HG02571 (cell line): ENCODE measurements around the gene SRI.
"Not testable (repeated sequence)": the region's sequence is repeated elsewhere in the genome, so short reads cannot be mapped to it uniquely, and the experiment has no call there.

Source experiments
- ATAC-seq: cut with Tn5 transposase; IDR thresholded peaks from one replicate; pipeline ENCODE4 v1.9.1; 2021; ENCODE audit warnings: mild to moderate bottlenecking, moderate library complexity; ENCODE audit not compliant: unreplicated experiment

Gene SRI

GRCh38 chr7:88219781-88220747, at the start of gene SRI:
Gene SRI, minus strand, starts transcription at chr7:88220038. Its CDS starts 12 bp downstream, at chr7:88220026.
- peak; percentile 72 for ATAC-seq

GRCh38 chr7:88269586-88269985, 49.7 kb upstream of the SRI start:
- ATAC-seq, result no peak

- no peak for ATAC-seq
These were observed 49.0 kb upstream of the SRI start for GRCh38 chr7:88268858-88269257.

- ATAC-seq, result no peak
These were observed 48.2 kb upstream of the SRI start for GRCh38 chr7:88268051-88268450.

- ATAC-seq, result no peak
These were observed 47.6 kb upstream of the SRI start for GRCh38 chr7:88267421-88267820.

- not testable (repeated sequence) for ATAC-seq
These were observed 45.1 kb upstream of the SRI start for GRCh38 chr7:88264987-88265386.

- no peak for ATAC-seq
These were observed 42.7 kb upstream of the SRI start for GRCh38 chr7:88262562-88262961.

GRCh38 chr7:88260719-88261118, 40.9 kb upstream of the SRI start:
- ATAC-seq, result no peak

- no peak for ATAC-seq
These were observed 40.0 kb upstream of the SRI start for GRCh38 chr7:88259656-88260380.

- ATAC-seq, result not testable (repeated sequence)
These were observed 38.5 kb upstream of the SRI start for GRCh38 chr7:88258296-88258695.

- ATAC-seq, result no peak
These were observed 37.1 kb upstream of the SRI start for GRCh38 chr7:88256906-88257305.

- no peak for ATAC-seq
These were observed 35.0 kb upstream of the SRI start for GRCh38 chr7:88254721-88255424.

- no peak for ATAC-seq
These were observed 33.8 kb upstream of the SRI start for GRCh38 chr7:88253640-88254039.

GRCh38 chr7:88244258-88244657, 24.4 kb upstream of the SRI start:
- no peak for ATAC-seq

- ATAC-seq, result no peak
These were observed 23.6 kb upstream of the SRI start for GRCh38 chr7:88243345-88243909.

GRCh38 chr7:88239852-88240251, 20.0 kb upstream of the SRI start:
- ATAC-seq, result no peak

GRCh38 chr7:88233828-88234227, 14.0 kb upstream of the SRI start:
- no peak for ATAC-seq

- no peak for ATAC-seq
These were observed 10.8 kb upstream of the SRI start for GRCh38 chr7:88230646-88231045.

- no peak for ATAC-seq
These were observed 9.6 kb upstream of the SRI start for GRCh38 chr7:88229302-88229995.

GRCh38 chr7:88226886-88227516, 7.2 kb upstream of the SRI start:
- no peak for ATAC-seq
